Measurements from ENCODE around the gene ECPAS. TPM values are rescaled to one million over a fixed set of nuclear protein-coding genes. Genes with fewer than 3 reads are reported as not detected.
"Not testable (repeated sequence)": the region's sequence is repeated elsewhere in the genome, so short reads cannot be mapped to it uniquely, and the experiment has no call there.

Gene ECPAS
- polyA plus RNA-seq, 4 donors: 59.0 to 83.4 (median 79.6) TPM

DNA sequence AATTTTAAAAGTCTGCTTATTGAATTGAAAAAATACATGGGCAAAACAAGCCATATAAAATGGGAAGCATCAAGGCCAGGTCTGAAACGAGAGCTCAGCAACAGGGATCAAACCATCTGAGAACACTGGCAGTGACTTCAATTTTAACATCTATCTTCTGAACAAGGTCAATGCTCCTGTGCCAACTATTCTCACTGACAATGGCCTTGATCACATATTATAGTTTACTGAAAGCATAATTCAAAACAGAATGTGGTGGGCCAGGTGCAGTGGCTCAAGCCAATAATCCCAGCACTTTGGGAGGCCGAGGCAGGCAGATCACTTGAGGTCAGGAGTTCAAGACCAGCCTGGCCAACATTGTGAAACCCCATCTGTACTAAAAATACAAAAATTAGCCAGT is 9.0 kb downstream of the ECPAS start:
- DNase-seq (ENCODE audit: low read depth in 4 of 4, low spot score in 3 of 4): no peak

DNA sequence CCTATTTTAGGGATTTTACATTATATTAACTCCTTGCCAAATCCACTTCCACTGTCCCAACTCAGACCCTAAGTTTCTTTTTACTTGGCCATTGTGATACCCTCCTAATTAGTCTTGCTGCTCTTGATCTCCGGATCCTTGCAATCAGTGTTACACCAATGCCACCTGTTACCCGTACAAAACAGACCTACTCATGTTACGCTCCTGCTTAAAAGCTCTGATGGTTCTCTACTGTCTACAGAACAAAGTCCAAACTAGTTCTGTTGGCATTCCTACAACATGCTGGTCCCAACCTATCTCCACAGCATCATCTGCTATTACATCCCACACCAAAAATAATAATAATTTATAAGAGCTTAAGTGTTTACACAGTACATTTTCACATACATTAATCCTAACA is 9.8 kb downstream of the ECPAS start:
- DNase-seq (ENCODE audit: low read depth in 4 of 4, low spot score in 3 of 4): no peak

DNA sequence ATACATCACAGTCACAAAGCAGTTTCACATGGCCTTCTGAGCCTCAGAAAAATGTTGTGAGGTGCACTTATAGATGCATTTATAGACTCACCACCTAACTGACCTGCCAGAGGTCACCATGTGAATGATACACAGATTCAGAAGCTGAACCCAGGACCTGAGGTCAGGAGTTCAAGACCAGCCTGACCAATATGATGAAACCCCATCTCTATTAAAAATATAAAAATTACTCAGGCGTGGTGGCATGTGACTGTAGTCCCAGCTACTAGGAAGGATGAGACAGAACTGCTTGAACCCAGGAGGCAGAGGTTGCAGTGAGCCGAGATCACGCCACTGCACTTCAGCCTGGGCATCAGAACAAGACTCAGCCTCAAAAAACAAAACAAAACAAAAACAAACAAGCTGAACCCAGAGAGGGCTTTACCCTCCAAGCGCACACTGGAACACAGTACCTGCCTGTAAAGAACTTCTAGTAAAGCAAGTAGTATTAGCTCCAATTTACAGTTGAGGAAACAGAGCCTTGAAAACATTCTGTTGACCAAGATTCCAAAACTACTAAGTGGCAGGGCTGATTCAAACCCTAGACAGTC is 16.3 kb downstream of the ECPAS start:
- no peak for DNase-seq (ENCODE audit: low read depth in 4 of 4, low spot score in 3 of 4)

DNA sequence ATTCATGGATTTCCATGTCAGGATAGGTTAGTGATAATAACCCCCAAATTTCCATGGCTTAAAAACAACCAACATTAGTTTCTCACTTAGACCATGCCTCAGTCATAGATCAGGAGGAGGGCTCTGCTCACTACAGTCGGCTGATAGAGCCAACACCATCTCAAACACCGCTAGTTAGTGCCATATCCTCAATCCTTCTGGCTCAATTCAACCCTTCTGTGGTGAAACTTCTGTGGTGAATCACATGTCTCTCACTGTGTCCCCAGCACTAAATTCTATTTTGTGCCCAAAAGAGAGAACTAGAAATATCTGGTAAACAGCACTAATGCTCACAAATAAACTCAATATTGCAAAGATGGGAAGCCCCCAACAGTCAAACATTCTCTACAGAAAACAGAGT is 21.1 kb downstream of the ECPAS start:
- DNase-seq (ENCODE audit: low read depth in 4 of 4, low spot score in 3 of 4): no peak

DNA sequence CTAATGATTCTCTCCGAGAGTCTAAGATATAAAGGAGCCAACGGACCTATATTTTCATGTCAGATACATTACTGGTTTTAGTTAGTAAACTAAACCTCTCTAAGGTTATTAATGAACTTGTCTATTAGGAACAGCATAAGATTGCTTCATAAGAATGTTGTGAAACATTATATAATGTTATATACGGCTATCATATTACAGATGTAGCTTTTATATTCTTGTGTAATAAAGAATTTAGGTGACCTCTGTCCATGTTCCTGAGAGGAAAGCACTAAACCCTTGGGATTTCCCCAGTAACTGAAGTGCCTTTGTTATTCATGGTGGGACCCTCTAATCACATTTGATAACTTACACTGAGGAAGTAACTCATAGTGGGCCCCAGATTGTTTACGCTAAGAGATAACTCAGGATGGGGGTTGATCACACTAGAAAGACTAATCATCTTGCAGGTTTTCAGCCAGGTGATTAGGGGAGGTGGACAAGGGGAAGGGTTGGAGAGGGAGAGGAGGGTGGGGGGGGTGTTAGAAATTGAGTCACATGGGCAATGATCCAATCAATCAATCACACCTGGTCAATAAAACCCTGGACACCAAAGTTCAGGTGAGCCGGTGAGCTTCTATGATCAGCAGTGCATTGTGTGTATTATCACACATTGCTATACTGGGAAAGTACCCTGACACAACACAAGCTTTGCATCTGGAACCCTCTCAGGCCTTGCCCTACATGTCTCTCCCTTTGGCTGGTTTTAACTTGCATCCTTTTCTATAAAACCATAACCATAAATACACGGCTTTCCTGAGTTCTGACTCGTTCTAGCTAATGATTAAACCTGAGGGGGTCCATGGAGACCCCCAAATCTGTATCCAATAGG is 25.8 kb downstream of the ECPAS start:
- DNase-seq (ENCODE audit: low read depth in 4 of 4, low spot score in 3 of 4): no peak

DNA sequence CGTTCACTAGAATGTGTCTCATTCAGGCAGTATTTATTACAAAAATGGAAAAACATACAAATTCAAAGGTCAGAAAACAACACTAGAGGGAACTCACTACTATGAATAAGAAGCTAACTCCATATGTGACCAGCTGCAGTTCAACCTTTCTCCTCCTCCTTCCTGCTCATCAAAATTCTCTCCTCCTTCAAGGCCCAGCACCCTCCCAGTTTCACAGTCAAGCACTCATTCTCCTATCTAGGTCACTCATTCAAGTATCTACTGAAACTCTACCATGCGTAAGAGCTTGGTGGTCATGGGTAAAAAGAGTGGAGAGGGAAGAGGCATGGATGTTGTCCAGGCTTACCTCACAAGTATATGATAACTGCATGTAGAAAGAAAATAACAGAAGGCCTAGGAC is 27.7 kb downstream of the ECPAS start:
- DNase-seq (ENCODE audit: low read depth in 4 of 4, low spot score in 3 of 4): no peak

DNA sequence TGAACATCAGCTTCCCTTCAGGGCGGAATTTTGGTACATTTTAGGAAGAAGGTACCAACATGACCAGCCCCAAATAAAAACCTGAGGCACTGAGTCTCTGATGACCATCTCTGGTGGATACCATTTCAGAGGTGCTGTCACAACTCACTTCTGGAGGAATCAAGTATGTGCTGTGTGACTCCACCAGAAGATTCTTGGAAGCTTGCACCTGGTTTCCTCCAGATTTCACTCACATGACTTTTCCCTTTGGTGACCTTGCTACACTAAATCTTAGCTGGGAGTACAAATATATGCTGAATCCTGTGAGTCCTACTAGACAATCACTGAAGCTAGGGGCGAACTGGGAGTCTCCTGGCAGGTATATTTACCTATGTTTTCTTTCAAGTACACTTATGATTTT is 28.5 kb downstream of the ECPAS start:
- no peak for DNase-seq (ENCODE audit: low read depth in 4 of 4, low spot score in 3 of 4)

DNA sequence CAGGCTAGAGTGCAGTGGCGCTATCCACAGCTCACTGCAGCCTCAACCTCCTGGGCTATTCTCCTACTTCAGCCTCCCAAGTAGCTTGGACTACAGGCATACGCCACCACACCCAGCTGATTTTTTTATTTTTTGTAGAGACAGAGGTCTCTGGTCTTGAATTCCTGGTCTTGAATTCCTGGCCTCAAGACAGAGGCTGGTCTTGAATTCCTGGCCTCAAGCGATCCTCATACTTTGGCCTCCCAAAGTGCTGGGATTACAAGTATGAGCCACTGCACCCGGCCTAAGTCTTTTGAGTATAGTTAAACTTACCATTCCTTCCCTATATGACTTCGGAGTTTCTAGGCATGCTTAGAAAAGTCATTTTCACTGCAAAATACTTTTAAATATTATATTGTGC is 29.4 kb downstream of the ECPAS start:
- DNase-seq (ENCODE audit: low read depth in 4 of 4, low spot score in 3 of 4): no peak

DNA sequence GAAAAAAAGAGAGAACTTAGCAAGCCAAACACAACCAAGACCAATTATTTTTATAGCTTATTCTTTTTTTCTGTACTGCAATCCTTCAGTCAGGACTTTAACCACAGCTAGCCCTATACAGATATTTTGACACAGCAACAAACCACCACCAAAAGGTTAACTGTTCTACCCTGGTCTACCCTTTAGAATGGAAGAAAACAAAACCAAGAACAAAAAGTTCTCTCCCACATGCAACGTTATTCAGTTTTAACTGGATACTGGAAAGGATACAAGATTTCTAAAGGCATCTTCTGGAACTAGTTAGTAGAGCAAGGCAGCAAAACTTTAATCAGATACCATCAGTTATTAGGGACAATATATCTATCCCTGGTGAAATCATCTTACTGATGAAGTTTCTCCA is 32.6 kb downstream of the ECPAS start:
- DNase-seq (ENCODE audit: low read depth in 4 of 4, low spot score in 3 of 4): no peak

DNA sequence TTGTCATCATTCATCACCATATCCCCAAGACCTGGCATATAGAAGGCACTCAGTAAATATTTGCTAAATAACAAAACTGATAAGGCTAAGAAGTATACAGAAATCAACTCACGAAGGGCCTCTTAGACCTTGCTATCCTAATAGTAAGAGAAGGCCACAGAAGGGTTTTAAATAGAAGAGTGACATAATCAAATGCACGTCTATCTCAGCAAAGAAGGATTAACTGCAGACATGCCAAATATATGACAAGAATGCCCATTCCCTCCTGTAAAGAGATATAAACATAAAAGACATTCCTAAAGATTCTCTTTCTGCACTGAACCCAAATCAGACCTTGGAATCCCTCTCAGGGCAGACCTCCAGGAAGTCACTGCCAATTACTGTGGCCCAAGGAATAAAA is 34.1 kb downstream of the ECPAS start:
- DNase-seq (ENCODE audit: low read depth in 4 of 4, low spot score in 3 of 4): no peak

DNA sequence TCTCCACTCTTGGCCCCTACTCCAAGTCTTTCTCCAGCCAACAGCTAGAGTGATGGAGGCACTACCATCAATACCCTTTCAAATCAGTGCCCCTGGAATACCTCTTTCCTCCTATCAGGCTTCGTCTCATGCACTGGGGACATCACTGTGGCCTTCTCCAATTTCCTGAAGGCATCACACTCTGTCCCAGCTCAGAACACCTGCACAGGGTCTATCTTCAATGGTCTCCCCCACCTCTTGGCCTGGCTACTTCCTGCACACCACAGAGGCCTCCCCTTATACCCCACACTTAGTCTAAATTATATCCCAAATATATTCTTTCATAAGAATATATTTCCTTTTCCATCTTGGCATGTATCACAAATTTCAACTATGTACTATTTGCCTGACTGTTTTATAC is 34.5 kb downstream of the ECPAS start:
- DNase-seq (ENCODE audit: low read depth in 4 of 4, low spot score in 3 of 4): no peak

DNA sequence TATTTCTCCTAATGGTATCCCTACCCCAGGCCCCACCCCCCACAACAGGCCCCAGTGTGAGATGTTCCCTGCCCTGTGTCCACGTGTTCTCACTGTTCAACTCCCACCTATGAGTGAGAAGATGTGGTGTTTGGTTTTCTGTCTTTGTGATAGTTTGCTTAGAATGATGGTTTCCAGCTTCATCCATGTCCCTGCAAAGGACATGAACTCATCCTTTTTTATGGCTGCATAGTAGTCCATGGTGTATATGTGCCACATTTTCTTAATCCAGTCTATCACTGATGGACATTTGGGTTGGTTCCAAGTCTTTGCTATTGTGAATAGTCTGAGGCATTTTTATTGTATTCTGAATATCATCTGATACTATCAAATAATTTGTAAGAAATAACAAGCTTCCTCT is 38.4 kb downstream of the ECPAS start:
- not testable (repeated sequence) for DNase-seq (ENCODE audit: low read depth in 4 of 4, low spot score in 3 of 4)

DNA sequence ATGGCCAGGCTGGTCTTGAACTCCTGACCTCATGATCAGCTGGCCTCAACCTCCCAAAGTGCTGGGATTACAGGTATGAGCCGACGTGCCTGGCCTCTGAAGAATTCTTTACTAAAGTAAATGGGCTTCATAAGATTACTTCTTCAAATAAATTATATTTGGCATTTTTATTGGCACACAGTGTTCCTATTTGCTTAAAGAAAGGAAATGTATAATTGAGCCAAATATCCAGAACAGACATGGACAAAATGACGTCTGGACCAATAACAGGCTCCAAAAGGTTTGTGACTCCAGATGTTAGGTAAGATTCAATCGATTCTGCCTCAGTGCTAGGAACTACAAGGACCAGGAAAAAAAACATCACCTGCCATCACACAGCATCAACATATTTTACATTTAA is 40.7 kb downstream of the ECPAS start:
- no peak for DNase-seq (ENCODE audit: low read depth in 4 of 4, low spot score in 3 of 4)

DNA sequence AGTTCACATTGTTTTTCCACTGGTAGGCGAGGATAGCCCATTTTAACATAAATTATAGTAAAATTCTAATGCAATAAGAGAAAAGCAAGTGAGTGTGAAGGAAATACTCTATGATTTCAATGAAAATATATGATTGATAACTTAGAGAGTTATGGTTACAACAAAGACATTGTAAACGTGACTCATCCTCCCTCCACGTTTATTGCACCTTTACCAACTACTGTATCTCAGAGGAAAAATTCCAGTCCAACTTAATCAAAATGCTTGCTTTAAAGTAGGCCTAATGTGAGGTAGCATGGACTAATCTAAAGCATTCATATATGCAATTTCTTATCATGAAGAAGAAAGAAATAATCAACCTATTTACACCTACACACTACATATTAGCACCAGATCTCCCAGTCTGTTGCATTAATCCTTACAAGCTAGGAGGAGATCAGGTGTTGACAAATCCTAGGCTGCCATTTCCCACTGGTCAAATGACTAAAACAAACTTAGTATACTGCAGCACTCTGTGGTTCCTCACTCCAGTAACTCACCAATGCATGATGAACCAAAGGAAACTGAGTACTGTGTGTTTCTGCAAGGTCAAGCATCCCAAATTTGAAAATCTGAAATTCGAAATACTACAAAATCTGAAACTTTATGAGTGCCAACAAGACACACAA is 41.7 kb downstream of the ECPAS start:
- no peak for DNase-seq (ENCODE audit: low read depth in 4 of 4, low spot score in 3 of 4)

DNA sequence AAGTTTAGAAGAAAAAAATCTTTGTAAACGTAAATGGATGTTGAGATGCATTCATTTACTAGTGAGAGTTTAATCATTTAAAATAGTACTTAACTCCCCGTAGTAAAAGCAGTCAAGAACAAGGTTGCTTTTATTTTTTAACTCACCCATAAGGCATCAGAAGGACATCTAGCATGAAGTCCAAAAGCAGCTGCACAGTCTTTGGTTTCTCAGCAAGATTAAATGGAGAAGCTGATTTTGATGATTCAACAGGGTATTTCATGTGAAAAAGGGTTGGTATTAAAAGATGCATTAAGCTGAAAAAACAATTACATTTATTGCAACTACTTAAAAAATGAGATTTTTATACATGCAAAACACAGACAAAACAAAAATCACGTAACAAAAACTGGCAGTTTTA is 44.0 kb downstream of the ECPAS start:
- no peak for DNase-seq (ENCODE audit: low read depth in 4 of 4, low spot score in 3 of 4)

DNA sequence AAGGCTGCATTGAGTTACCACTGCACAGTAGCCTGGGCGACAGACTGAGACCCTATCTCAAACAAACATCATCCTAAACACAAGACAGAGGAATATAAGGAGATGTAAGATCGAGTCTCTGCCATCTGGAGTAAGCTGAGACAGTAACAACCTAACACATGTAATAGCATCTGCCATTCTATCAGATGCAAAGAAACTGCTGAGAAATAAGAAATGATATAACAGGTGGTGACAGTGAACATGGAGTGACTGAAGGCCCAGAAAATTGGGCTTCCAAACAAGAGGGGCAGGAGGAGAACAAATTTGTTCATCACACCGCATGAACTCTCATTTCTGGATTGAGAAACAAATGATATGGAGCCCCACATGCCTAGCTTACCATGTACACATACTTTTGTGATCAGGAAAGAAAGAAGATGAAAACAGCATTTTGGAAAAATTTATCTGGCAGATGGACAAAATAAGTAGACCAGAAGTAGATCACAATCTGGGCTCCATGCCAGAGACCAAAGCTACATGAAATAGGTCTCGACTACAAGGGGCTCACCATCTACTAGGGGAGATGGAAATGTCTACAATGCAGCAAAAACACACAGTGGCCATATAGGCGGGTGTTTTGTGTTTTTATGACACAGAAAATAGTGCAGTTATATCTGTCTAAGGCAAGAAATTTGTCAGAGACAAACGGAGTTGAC is 45.5 kb downstream of the ECPAS start:
- DNase-seq (ENCODE audit: low read depth in 4 of 4, low spot score in 3 of 4): no peak

DNA sequence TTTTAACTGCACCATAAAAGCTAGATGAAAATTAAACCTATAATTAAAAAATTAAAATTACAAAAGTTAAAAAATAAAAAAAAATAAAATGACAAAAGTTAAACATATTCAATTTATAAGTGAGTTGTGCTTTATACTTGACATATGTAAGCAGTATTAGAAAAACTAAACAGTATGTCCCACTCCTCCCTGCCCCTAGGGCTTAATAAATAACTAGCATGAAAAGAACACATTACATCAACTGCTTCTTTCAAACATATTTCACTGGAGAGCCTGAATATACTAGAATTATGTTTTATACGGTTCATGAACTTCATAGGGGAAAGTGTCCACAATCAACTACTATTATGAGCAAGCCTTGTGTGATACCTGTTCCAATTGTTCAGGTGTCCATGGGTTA is 47.6 kb downstream of the ECPAS start:
- no peak for DNase-seq (ENCODE audit: low read depth in 4 of 4, low spot score in 3 of 4)

DNA sequence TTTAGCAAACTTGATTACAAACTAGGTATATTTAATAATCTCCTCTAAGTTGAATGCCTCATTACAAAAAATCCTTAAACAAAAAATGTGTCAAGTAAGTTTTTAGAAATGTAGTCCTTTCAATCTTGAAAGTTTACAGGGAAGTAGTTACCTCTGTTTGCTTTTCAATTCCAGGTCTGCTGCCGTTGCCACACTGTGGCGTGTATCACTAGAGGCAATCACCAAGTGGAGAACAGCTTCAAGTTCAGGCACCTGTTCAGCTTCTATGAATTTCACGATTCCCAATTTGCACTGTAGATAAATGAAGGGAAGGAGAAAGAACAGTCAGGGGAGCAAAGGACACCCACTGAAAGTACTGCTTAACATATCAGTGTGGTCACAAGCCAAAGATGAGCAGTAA is 51.1 kb downstream of the ECPAS start:
- DNase-seq (ENCODE audit: low read depth in 4 of 4, low spot score in 3 of 4): no peak

DNA sequence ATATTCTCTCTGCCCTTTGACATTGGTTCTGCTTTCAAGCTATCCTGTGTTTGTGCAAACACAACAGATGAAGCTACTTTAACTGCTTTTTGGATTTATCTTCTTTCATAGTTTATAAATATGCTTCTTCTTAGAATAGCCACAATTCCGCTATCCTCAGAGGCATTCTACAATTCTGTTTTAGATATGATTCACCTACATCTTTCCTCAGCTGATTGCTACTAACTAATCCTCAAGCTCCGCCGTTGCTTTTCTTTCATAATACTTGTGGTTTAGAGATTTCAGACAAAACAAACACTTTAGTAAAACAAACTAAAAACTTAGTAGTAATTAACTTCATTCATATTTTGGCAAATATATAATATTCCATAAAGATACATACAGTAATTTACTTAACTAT is 52.5 kb downstream of the ECPAS start:
- DNase-seq (ENCODE audit: low read depth in 4 of 4, low spot score in 3 of 4): no peak

DNA sequence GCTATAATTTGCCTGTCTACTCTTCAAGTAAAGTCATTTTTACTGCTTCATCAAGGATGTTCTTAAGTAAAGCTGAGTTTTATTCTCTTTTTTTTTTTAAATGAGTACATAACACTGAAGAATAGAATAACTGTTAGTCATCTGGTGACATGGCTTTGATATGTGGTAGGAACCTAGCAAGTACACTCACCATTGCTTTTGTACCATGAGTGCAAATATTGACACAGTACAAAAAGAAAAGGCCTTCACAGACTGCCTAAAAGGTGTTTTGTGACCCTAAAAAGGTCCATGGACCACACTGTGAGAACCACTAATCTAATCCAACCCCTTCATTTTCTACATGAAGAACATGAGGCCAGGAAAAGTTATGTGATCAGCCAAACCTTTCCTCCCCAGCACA is 55.0 kb downstream of the ECPAS start:
- no peak for DNase-seq (ENCODE audit: low read depth in 4 of 4, low spot score in 3 of 4)

DNA sequence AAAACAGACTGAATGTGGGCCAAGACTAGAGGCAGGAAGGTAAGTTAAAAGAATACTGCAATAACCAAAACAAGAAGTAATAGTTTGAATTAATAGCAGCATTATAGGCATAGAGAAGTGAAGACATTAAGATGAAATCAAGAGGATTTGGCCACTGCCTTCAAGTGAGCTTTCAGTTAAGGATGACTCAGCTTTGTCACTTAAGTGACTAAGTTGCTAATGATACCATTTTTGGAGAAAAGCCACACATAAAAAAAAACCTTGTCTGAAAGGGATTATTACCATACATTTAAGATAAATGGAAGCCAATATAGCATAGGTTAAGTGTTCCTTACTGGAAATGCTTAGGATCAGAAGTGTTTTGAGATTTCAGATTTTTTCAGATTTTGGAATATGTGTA is 57.0 kb downstream of the ECPAS start:
- DNase-seq (ENCODE audit: low read depth in 4 of 4, low spot score in 3 of 4): no peak

Measured in left renal pelvis (tissue), 4 donors.